Measurements from ENCODE around the gene BCL2L11. TPM values are rescaled to one million over a fixed set of nuclear protein-coding genes. Genes with fewer than 3 reads are reported as not detected.

BCL2L11 gene
- total and polyA plus RNA-seq, 10 of the 15 experiments (the other 5 are each of a cell fraction or from before 2014, with no cell fraction given), result 0.29 to 10.1 (median 1.1) TPM

GRCh38 chr2:111157798-111158197 is 37.1 kb downstream of the BCL2L11 start:
- Histone ChIP-seq H3K36me3 (ENCODE audit: control insufficient read depth in 2 of 2, insufficient read depth in 2 of 2, low read length in 1 of 2) (peaks cover 0 to 7% of the 10 kb centered on the region in 2 experiments; a peak in 3 of 4 replicates), H3K4me2 (ENCODE audit: control insufficient read depth, insufficient read depth) (peak overlapping the region; percentile 52), H3K9me3 (replicated peaks; ENCODE audit: control insufficient read depth, insufficient read depth, low read length) (no peaks in the 10 kb centered on the region), H3K27me3 (replicated peaks in 1 of 2; ENCODE audit: control insufficient read depth in 2 of 2, insufficient read depth in 2 of 2, low read length in 1 of 2) (no peaks in the 10 kb centered on the region), H3K9ac (ENCODE audit: control insufficient read depth, insufficient read depth, low read length) (no peak overlapping the region), H3K79me2 (ENCODE audit: control insufficient read depth, insufficient read depth, low read length) (no peaks in the 10 kb centered on the region), H3K27ac (ENCODE audit: control insufficient read depth, insufficient read depth) (no peak overlapping the region), H3K4me1 (ENCODE audit: control insufficient read depth, insufficient read depth, low read length) (peaks cover 19% of the 10 kb centered on the region), H2AFZ (ENCODE audit: control insufficient read depth, low read depth, low read length) (no peak overlapping the region), H4K20me1 (ENCODE audit: control insufficient read depth, insufficient read depth) (peaks cover 3% of the 10 kb centered on the region; the same call in 1 of the 2 replicates), H3K4me3 (no peak overlapping the region)
- ChIA-PET RAD21 (ENCODE audit: unreplicated experiment) (interaction anchor here (1.0 to 4.4 kb wide), 10 partner anchors 9 to 51 kb away, joined by 3 to 34 read pairs (median 8); partner anchors contain the start of gene BCL2L11), CTCF (interaction anchor here (1.2 to 3.1 kb wide), 9 partner anchors 11 to 345 kb away, joined by 3 to 26 read pairs (median 4); no protein-coding TSS in a partner anchor), POLR2A (interaction anchor here (0.6 to 3.0 kb wide), 4 partner anchors 11 to 51 kb away, joined by 3 to 21 read pairs (median 8); no protein-coding TSS in a partner anchor), SMC1A (ENCODE audit: uncharacterized antibody, unreplicated experiment) (interaction anchor here (0.9 to 4.4 kb wide), 18 partner anchors 9 to 101 kb away, joined by 3 to 44 read pairs (median 8); no protein-coding TSS in a partner anchor)
- intact Hi-C loops (cut with micrococcal nuclease; ENCODE audit: unreplicated experiment), result no loop called here
- FAIRE-seq (peak; percentile 54), ATAC-seq (peak; percentile 82), DNase-seq (ENCODE audit: low read depth, low spot score) (peak; percentile 69)
- no TSS peak for BruUV-seq (replicated peaks)
- in situ Hi-C loops (cut with MboI), result no loop called here
- 0% methylated on average over 2 of the region's 2 CpGs for WGBS (ENCODE audit: insufficient coverage, insufficient replicate concordance, low lambda C conversion rate, missing lambda C conversion rate)
- TF ChIP-seq IKZF2 (IDR thresholded peaks at IDR 0.05), result peak in 1 of 2 experiments; percentile 52; a peak in 2 of 4 replicates
- TF ChIP-seq NR2C1 (IDR thresholded peaks at IDR 0.05), result no peak
- TF ChIP-seq BCLAF1 (IDR thresholded peaks at IDR 0.05), result no peak
- TF ChIP-seq MLLT1 (IDR thresholded peaks at IDR 0.05), result no peak
- no peak for TF ChIP-seq E2F4 (IDR thresholded peaks at IDR 0.05; ENCODE audit: low read depth, low read length)
- TF ChIP-seq BHLHE40 (IDR thresholded peaks at IDR 0.05; ENCODE audit: borderline replicate concordance in 1 of 2, low read depth in 2 of 2, low read length in 1 of 2), result peak; percentile 25 to 68; a peak in 2 of 4 replicates
- no peak for TF ChIP-seq PAX8 (IDR thresholded peaks at IDR 0.05)
- peak; percentile 41; the same call in 1 of the 2 replicates for TF ChIP-seq IRF4 (IDR thresholded peaks at IDR 0.05; ENCODE audit: low read depth, low read length)
- TF ChIP-seq TCF12 (IDR thresholded peaks at IDR 0.05; ENCODE audit: low read depth, low read length), result 0 out of 2 replicates have a peak, but pooled peaks have one; percentile 26
- no peak for TF ChIP-seq USF1 (IDR thresholded peaks at IDR 0.05; ENCODE audit: borderline replicate concordance, extremely low read length, insufficient read depth, low read depth, low read length)
- peak; percentile 88; the same call in 2 of the 3 replicates for TF ChIP-seq POU2F2 (IDR thresholded peaks at IDR 0.05; ENCODE audit: borderline replicate concordance, low read depth, low read length)
- TF ChIP-seq CTCF (IDR thresholded peaks at IDR 0.05 in 2 of 3, conservative IDR thresholded peaks at IDR 0.05 in 1 of 3; ENCODE audit: control insufficient read depth in 2 of 3, extremely low read depth in 1 of 3, insufficient read depth in 1 of 3, low read depth in 3 of 3, low read length in 3 of 3), result peak; percentile 19 to 27 (median 22); a peak in 3 of 6 replicates
- TF ChIP-seq POLR2AphosphoS2 (IDR thresholded peaks at IDR 0.05; ENCODE audit: low read depth, low read length), result no peak
- no peak for TF ChIP-seq PML (IDR thresholded peaks at IDR 0.05; ENCODE audit: low read length)

Data from GM12878 (cell line).